ENCODE results near the gene FREM2.

- no peak for TF ChIP-seq CTCF (IDR thresholded peaks at IDR 0.05)
- no peak for TF ChIP-seq POLR2A (IDR thresholded peaks at IDR 0.05)
These were observed 10.3 kb downstream of the FREM2 start for GRCh38 chr13:38697197-38697596.
